GM18502 (cell line): ENCODE data around the gene BRF1.

Experiments used
- ATAC-seq: cut with Tn5 transposase; IDR thresholded peaks from one replicate; pipeline ENCODE4 v1.9.1; 2021; ENCODE audit warnings: mild to moderate bottlenecking; ENCODE audit not compliant: unreplicated experiment, poor library complexity

BRF1 gene

GRCh38 chr14:105203057-105203531 lies 97.7 kb downstream of the BRF1 start:
- no peak for ATAC-seq

- ATAC-seq = no peak
These were observed 98.8 kb downstream of the BRF1 start for GRCh38 chr14:105201925-105202513.

- no peak for ATAC-seq
These were observed 99.5 kb downstream of the BRF1 start for GRCh38 chr14:105201156-105201924.

- ATAC-seq = no peak
These were observed 100.2 kb downstream of the BRF1 start for GRCh38 chr14:105200641-105201040.

GRCh38 chr14:105200074-105200473 lies 100.7 kb downstream of the BRF1 start:
- ATAC-seq = no peak

- no peak for ATAC-seq
These were observed 101.7 kb downstream of the BRF1 start for GRCh38 chr14:105199093-105199492.

- no peak for ATAC-seq
These were observed 102.2 kb downstream of the BRF1 start for GRCh38 chr14:105198588-105198987.

- no peak for ATAC-seq
These were observed 103.6 kb downstream of the BRF1 start for GRCh38 chr14:105197211-105197641.

GRCh38 chr14:105196265-105196960 lies 104.4 kb downstream of the BRF1 start:
- ATAC-seq = no peak

- no peak for ATAC-seq
These were observed 105.1 kb downstream of the BRF1 start for GRCh38 chr14:105195522-105196264.

GRCh38 chr14:105195051-105195450 lies 105.8 kb downstream of the BRF1 start:
- ATAC-seq = no peak

- no peak for ATAC-seq
These were observed 106.7 kb downstream of the BRF1 start for GRCh38 chr14:105193916-105194782.

GRCh38 chr14:105192866-105193731 lies 107.7 kb downstream of the BRF1 start:
- ATAC-seq = no peak

- ATAC-seq = no peak
These were observed 112.8 kb downstream of the BRF1 start for GRCh38 chr14:105187935-105188524.

GRCh38 chr14:105187116-105187515 lies 113.7 kb downstream of the BRF1 start:
- no peak for ATAC-seq

- ATAC-seq = no peak
These were observed 114.8 kb downstream of the BRF1 start for GRCh38 chr14:105185973-105186372.

- no peak for ATAC-seq
These were observed 115.8 kb downstream of the BRF1 start for GRCh38 chr14:105185001-105185400.

GRCh38 chr14:105184461-105184860 lies 116.3 kb downstream of the BRF1 start:
- no peak for ATAC-seq
